Measurements from ENCODE around the gene ZNF382. TPM values are rescaled to one million over a fixed set of nuclear protein-coding genes. Genes with fewer than 3 reads are reported as not detected.
"Not testable (repeated sequence)": the region's sequence is repeated elsewhere in the genome, so short reads cannot be mapped to it uniquely, and the experiment has no call there.

Gene ZNF382
- total RNA-seq = 19.5 TPM
- long read RNA-seq, partial matches to known transcripts = 0 of 6 reads
- long read RNA-seq, other reads (novel, unspliced or antisense) = 6 of 6 reads

- intact Hi-C loops (cut with DNase I) = no loop called here
- ATAC-seq (peak; percentile 96), DNase-seq (ENCODE audit: missing footprints) (peak; percentile 92)
Observed at GRCh38 chr19:36605101-36605876, at the start of gene ZNF382. Gene ZNF382 (plus strand): TSS chr19:36605313. CDS start chr19:36609915, 4,602 bp downstream.

- no peak for ATAC-seq
- DNase-seq (ENCODE audit: missing footprints) = no peak
- intact Hi-C loops (cut with DNase I) = no loop called here
Observed at GRCh38 chr19:36564391-36564790, 40.7 kb upstream of the ZNF382 start.

DNA sequence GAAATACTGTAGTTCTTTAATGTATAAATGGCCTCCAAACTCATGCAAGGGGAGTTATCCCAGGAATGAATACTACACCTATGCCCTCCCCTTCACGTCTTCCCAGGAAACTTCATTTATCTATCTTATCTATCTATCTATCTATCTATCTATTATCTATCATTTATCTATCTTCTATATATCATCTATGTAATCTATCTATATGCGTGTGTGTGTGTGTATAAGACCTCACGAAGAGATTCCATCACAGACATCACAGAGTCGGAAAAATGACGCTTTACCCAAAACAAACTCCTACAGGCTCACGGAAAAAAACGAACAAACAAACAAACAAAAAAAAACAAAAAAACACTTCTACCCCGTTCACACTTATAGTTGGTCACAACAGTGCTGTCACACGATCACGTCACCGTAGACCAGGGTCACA, 32.5 kb upstream of the ZNF382 start:
- no peak for ATAC-seq
- no peak for DNase-seq (ENCODE audit: missing footprints)
- intact Hi-C loops (cut with DNase I) = loop anchor here (10.0 kb wide), 2 partner anchors 48 to 92 kb away; partner anchors contain the start of genes ZNF260 and ZNF461

DNA sequence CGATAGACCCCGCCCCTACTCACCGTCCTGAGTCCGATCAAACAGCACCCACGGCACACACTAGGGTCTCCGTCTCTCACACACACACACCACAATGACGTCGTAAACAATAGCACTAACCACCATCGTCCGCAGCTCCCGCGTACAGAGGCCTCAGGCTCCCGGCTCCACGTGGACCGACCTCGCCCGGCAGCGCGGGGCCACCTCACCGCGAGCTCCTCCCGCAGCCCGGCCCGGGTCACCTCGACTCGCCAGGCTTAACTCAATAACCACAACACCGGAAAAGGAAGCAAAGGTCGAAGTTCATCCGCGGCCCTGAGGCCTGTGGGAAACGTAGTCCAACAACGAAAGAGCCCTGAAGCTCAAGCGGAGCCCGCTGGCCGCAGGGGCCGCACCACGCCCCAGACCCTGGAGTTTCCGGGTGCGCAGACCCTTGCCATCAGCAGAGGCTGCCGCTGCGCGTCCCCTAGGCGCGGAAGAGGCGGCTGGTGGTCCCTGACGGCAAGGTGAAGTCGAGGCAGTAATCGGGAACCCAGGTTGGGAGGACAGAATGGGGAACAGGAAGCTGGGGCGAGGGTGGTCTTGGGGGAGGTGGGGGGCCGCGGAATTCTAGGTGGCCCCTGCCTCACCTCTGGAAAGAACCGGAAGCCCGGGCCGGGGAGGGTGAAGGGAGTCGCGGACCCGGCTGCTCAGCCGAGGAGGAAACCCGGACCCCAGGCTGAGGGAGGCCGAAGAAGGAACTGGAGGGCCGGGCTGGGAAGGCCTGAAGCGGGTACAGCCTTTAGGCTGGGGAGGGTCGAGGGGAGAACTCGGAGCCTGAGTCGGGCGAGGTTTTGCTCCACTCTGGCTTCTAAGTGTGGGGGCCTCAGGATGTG, 31.9 kb upstream of the ZNF382 start, which contains the start of gene ZNF529:
Gene ZNF529 (minus strand): TSS at position 273 of the 875 bp plus-strand sequence. CDS start 946 bp downstream, outside the sequence.
- DNase-seq (ENCODE audit: missing footprints) (peak; percentile 93), ATAC-seq (peak; percentile 98)
- intact Hi-C loops (cut with DNase I) = loop anchor here (10.0 kb wide), 2 partner anchors 48 to 92 kb away; partner anchors contain the start of genes ZNF260 and ZNF461

DNA sequence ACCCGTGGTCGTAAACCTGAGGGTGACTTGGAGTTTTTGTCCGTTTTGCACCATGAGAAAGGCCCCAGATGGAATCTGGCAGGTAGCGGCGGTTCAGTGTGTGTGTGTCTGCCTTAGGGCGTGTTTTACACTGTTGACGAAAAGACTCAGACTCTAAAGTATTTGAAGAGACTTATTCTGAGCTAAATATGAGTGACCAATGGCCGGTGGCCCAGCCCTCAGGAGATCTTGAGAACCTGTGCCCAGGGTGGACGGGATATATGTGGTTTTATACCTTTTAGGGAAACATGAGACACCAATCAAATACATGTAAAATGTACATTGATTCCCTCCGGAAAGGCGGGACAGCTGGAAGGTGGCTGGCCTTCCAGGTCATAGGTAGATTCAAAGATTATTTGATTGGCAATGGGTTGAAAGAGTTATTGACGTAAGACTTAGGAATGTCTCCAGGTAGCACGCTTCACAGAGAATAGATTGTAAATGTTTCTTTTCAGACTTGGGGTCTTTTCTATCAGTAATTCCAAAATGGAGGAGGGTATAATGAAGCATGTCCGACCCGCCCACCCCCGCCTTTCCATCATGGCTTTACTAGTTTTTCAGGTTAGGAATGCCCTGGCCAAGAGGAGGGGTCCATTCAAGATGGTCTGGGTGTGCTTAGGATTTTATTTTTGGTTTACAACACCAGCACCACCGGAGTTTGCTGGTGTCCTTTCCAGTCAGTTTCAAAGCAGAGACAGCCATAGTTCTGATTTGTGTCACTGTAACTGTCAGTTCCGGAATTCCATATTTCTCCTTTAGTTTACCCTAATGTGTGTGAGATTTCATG, 31.0 kb upstream of the ZNF382 start:
- ATAC-seq = no peak
- DNase-seq (ENCODE audit: missing footprints) = no peak
- intact Hi-C loops (cut with DNase I) = loop anchor here (10.0 kb wide), 2 partner anchors 49 to 91 kb away; partner anchors contain the start of genes ZNF260 and ZNF461

DNA sequence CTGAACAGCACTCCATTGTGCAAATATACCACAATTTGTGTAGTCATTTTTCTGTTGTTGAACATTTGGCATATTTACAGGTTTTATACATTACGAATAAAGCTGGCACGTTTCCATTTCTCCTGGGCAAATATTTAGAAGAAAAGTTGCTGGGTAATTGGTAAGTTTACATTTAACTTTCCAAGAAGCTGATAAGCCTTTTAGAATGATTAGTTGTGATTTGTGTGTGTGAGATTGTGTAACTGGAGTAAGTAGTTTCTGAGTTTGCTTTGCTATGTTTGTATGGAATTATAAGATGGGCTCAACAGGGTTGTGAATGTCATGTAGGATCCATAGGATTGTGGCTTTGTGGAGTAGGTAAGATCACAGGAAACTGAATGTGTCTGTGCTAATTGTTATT, 30.4 kb upstream of the ZNF382 start:
- DNase-seq (ENCODE audit: missing footprints) = no peak
- intact Hi-C loops (cut with DNase I) = loop anchor here (10.0 kb wide), 2 partner anchors 50 to 90 kb away; partner anchors contain the start of genes ZNF260 and ZNF461
- no peak for ATAC-seq

DNA sequence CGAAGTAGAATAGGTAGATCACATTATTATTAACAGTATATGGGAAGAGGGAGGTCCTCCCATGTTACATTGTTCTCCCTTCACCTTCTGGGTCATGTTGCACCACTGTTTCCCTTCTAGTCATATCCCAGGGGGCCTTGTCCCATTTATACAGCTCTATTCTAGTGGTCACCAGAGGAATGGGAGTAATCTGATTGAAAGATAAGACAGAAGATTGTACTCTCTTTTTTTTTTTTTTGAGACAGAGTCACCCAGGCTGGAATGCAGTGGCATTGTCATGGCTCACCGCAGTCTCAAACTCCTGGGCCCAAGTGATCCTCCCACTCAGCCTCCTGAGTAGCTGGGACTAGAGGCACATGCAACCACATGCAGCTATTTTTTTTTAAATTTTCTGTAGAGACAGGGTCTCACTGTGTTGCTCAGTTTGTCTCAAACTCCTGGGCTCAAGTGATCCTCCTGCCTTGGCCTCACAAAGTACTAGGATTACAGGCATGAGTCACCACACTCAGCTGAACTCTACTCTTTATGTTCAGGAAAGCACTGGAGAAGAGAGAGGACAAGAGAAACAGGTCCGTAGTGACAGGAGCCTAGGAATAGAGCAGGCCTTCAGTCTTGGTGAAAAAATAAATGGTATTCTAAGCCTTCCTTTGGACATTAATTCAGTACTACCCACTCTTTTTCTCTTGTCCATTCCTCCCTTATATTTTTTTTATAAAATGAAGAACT, 27.7 kb upstream of the ZNF382 start:
- ATAC-seq = no peak
- DNase-seq (ENCODE audit: missing footprints) = no peak
- intact Hi-C loops (cut with DNase I) = loop anchor here (10.0 kb wide), 2 partner anchors 53 to 87 kb away; partner anchors contain the start of genes ZNF260 and ZNF461

- intact Hi-C loops (cut with DNase I) = loop anchor here (10.0 kb wide), 2 partner anchors 54 to 86 kb away; partner anchors contain the start of genes ZNF260 and ZNF461
- ATAC-seq = no peak
- DNase-seq (ENCODE audit: missing footprints) = no peak
Observed at GRCh38 chr19:36579255-36579654, 25.9 kb upstream of the ZNF382 start.

DNA sequence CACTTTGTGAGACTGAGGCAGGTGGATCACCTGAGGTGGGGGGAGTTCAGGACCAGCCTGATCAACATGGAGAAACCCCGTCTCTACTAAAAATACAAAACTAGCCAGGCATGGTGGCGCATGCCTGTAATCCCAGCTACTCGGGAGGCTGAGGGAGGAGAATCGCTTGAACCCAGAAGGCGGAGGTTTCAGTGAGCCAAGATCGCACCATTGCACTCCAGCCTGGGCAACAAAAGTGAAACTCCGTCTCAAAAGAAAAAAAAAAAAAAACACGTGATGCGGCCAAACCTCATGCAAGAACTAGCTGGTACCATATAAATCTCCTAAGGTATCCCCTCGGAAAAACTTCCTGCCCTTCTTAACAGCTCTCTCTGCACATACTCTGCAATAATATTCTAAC, 2.4 kb upstream of the ZNF382 start:
- DNase-seq (ENCODE audit: missing footprints); intact Hi-C loops (cut with DNase I); ATAC-seq: not testable (repeated sequence)

- intact Hi-C loops (cut with DNase I) = no loop called here
- ATAC-seq (peak; percentile 92), DNase-seq (ENCODE audit: missing footprints) (peak; percentile 80)
Observed at GRCh38 chr19:36604656-36605100, 435 bp upstream of the ZNF382 start.

- ATAC-seq (peak; percentile 1), DNase-seq (ENCODE audit: missing footprints) (no peak)
- intact Hi-C loops (cut with DNase I) = no loop called here
Observed at GRCh38 chr19:36605877-36606478, 865 bp downstream of the ZNF382 start.

DNA sequence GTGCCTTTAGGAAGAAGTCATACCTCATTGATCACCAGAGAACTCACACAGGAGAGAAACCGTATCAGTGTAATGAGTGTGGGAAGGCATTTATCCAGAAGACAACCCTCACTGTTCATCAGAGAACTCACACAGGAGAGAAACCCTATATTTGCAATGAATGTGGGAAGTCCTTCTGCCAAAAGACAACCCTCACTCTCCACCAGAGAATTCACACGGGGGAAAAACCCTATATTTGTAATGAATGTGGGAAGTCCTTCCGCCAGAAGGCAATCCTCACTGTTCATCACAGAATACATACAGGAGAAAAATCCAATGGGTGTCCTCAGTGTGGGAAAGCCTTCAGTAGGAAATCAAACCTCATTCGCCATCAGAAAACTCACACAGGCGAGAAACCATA, 21.9 kb downstream of the ZNF382 start:
- no peak for ATAC-seq
- intact Hi-C loops (cut with DNase I) = no loop called here
- DNase-seq (ENCODE audit: missing footprints) = no peak

DNA sequence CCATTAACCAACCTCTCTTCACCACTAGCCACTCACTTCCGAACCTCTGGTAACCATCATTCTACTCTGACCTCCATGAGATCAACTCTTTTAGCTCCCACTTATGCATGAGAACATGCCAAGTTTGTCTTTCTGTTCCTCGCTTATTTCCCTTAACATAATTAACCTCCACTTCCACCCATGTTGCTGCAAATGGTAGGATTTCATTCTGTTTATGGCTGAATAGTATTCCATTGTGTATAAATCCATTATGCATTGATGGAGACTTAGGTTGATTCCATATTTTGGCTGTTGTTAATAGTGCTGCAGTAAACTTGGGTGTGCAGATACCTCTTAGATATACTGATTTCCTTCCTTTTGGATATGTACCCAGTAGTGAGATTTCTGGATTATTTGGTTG, 30.2 kb downstream of the ZNF382 start:
- no peak for DNase-seq (ENCODE audit: missing footprints)
- intact Hi-C loops (cut with DNase I) = no loop called here

GRCh38 chr19:36638862-36639510, 33.9 kb downstream of the ZNF382 start:
- intact Hi-C loops (cut with DNase I) = no loop called here

More for the DNA sequence above, 30.2 kb downstream of the ZNF382 start:
- ATAC-seq = no peak

GRCh38 chr19:36646746-36647145, 41.6 kb downstream of the ZNF382 start:
- ATAC-seq (no peak), DNase-seq (ENCODE audit: missing footprints) (no peak)
- intact Hi-C loops (cut with DNase I) = no loop called here

More at GRCh38 chr19:36638862-36639510, 33.9 kb downstream of the ZNF382 start:
- ATAC-seq = no peak
- no peak for DNase-seq (ENCODE audit: missing footprints)

- no peak for ATAC-seq
- intact Hi-C loops (cut with DNase I) = no loop called here
- no peak for DNase-seq (ENCODE audit: missing footprints)
Observed at GRCh38 chr19:36652958-36653357, 47.8 kb downstream of the ZNF382 start.

Measured in Right ventricle myocardium inferior (tissue), 1 donor.